Neuronal stem cell (in vitro differentiated cells): ENCODE measurements around the gene GRID2IP.

Experiments
- DNase-seq: peaks from one replicate; pipeline ENCODE4 v3.0.0-alpha.2; 2013; ENCODE audit warnings: low spot score
- H2AFZ ChIP-seq: one replicate; pipeline ENCODE4 v1.6.1; 2013; ENCODE audit warnings: mild to moderate bottlenecking, low read length, inconsistent platforms
- H2AK5ac ChIP-seq: 2 replicates; pipeline ENCODE4 v1.6.1; 2013; ENCODE audit warnings: low read depth, mild to moderate bottlenecking, inconsistent platforms, low read length, moderate library complexity, mixed read lengths
- H2BK120ac ChIP-seq: 2 replicates; pipeline ENCODE4 v1.6.1; 2013; ENCODE audit warnings: low read depth, mild to moderate bottlenecking, inconsistent platforms, low read length, moderate library complexity, mixed read lengths
- H2BK12ac ChIP-seq: one replicate; pipeline ENCODE4 v1.6.1; 2013; ENCODE audit warnings: low read length, inconsistent platforms
- H2BK15ac ChIP-seq: 2 replicates; pipeline ENCODE4 v1.6.1; 2013; ENCODE audit warnings: mild to moderate bottlenecking, low read length, inconsistent platforms, mixed read lengths
- H2BK5ac ChIP-seq: one replicate; pipeline ENCODE4 v1.6.1; 2013; ENCODE audit warnings: inconsistent platforms, mild to moderate bottlenecking, low read length, moderate library complexity
- H3K14ac ChIP-seq: one replicate; pipeline ENCODE4 v1.6.1; 2013; ENCODE audit warnings: low read length, inconsistent platforms
- H3K18ac ChIP-seq: 2 replicates; pipeline ENCODE4 v1.6.1; 2013; ENCODE audit warnings: low read length, inconsistent platforms
- H3K23ac ChIP-seq: 2 replicates; pipeline ENCODE4 v1.6.1; 2013; ENCODE audit warnings: low read depth, mild to moderate bottlenecking, mixed read lengths, low read length, inconsistent platforms; ENCODE audit not compliant: poor library complexity
- H3K27ac ChIP-seq: replicated peaks from 3 replicates; pipeline ENCODE4 v1.5.1; 2013; ENCODE audit warnings: low read length, inconsistent platforms
- H3K27me3 ChIP-seq, 3 experiments: 2 replicates each; pipeline ENCODE4 v1.6.1; 2013; ENCODE audit warnings: low read length in 3 of 3, mild to moderate bottlenecking in 2 of 3, inconsistent platforms in 1 of 3, low read depth in 1 of 3, mixed read lengths in 1 of 3, moderate library complexity in 1 of 3; ENCODE audit not compliant: control insufficient read depth in 3 of 3, insufficient read depth in 3 of 3
- H3K36me3 ChIP-seq, 2 donors: replicated peaks in 1 of 2; 2 replicates each; pipeline ENCODE4 v1.6.1; 2013; ENCODE audit warnings: low read length in 2 of 2; ENCODE audit not compliant: control insufficient read depth in 2 of 2, insufficient read depth in 2 of 2
- H3K4ac ChIP-seq: 2 replicates; pipeline ENCODE4 v1.6.1; 2013; ENCODE audit warnings: inconsistent platforms, mild to moderate bottlenecking, low read length, moderate library complexity
- H3K4me1 ChIP-seq, 2 donors: 1 replicate in 1 of 2; 2 replicates in 1 of 2; pipeline ENCODE4 v1.6.1; 2013; ENCODE audit warnings: low read length in 2 of 2, low read depth in 1 of 2; ENCODE audit not compliant: control insufficient read depth in 2 of 2, insufficient read depth in 1 of 2
- H3K4me2 ChIP-seq: one replicate; pipeline ENCODE4 v1.6.1; 2013; ENCODE audit warnings: mild to moderate bottlenecking, low read length, inconsistent platforms; ENCODE audit not compliant: insufficient read depth, poor library complexity, severe bottlenecking
- H3K4me3 ChIP-seq, 2 donors: 2 replicates each; pipeline ENCODE4 v1.5.1; 2013; ENCODE audit warnings: low read length in 2 of 2, mild to moderate bottlenecking in 2 of 2, inconsistent platforms in 1 of 2, moderate library complexity in 1 of 2
- H3K79me1 ChIP-seq: one replicate; pipeline ENCODE4 v1.6.1; 2013; ENCODE audit warnings: low read depth, mild to moderate bottlenecking, inconsistent platforms, low read length, moderate library complexity
- H3K9ac ChIP-seq: one replicate; pipeline ENCODE4 v1.6.1; 2013; ENCODE audit warnings: mild to moderate bottlenecking, low read depth, low read length, inconsistent platforms; ENCODE audit not compliant: poor library complexity
- H3K9me3 ChIP-seq, 2 donors: replicated peaks in 1 of 2; 2 replicates each; pipeline versions ENCODE3 to v1.6.1; 2013; ENCODE audit warnings: low read length in 2 of 2, mild to moderate bottlenecking in 2 of 2, inconsistent platforms in 1 of 2, low read depth in 1 of 2, mixed read lengths in 1 of 2, moderate library complexity in 1 of 2; ENCODE audit not compliant: control insufficient read depth in 2 of 2, insufficient read depth in 1 of 2
- H4K8ac ChIP-seq: one replicate; pipeline ENCODE4 v1.6.1; 2013; ENCODE audit warnings: low read depth, mild to moderate bottlenecking, inconsistent platforms, low read length, moderate library complexity
- H4K91ac ChIP-seq: one replicate; pipeline ENCODE4 v1.6.1; 2013; ENCODE audit warnings: low read length, low read depth, mild to moderate bottlenecking, inconsistent platforms; ENCODE audit not compliant: poor library complexity
- WGBS, 2 donors: extraction: QIAGEN DNeasy Blood & Tissue Kit; methylation state at CpG; one replicate each; pipeline ENCODE4 v1.1.7; 2013; ENCODE audit warnings: missing lambda C conversion rate in 2 of 2, mixed read lengths in 1 of 2; ENCODE audit not compliant: insufficient read length in 2 of 2, insufficient replicate concordance in 1 of 2; ENCODE audit errors: extremely low coverage in 2 of 2; 5-methylcytosine and 5-hydroxymethylcytosine counted together

The GRID2IP gene

GRCh38 chr7:6508539-6508938 lies 42.7 kb downstream of the GRID2IP start:
- Histone ChIP-seq H2AFZ (no peak overlapping the region), H3K4me2 (no peak overlapping the region), H3K18ac (peak overlapping the region; percentile 19), H3K14ac (no peak overlapping the region), H3K9me3 (no peaks in the 10 kb centered on the region), H3K23ac (no peak overlapping the region), H4K91ac (no peak overlapping the region), H3K9ac (no peak overlapping the region), H3K27ac (no peak overlapping the region), H3K4me1 (peaks cover 3% of the 10 kb centered on the region in 2 donors), H2BK120ac (no peak overlapping the region), H3K27me3 (peaks cover 0 to 31% (median 17%) of the 10 kb centered on the region in 3 experiments), H4K8ac (no peak overlapping the region), H2AK5ac (peak overlapping the region; percentile 52), H2BK12ac (no peak overlapping the region), H3K4me3 (no peak overlapping the region), H2BK15ac (no peak overlapping the region), H2BK5ac (no peak overlapping the region), H3K36me3 (no peaks in the 10 kb centered on the region), H3K4ac (no peak overlapping the region), H3K79me1 (no peaks in the 10 kb centered on the region)
- WGBS, 2 donors: no CpG with 5 or more reads among the region's 6 CpGs
- no peak for DNase-seq

GRCh38 chr7:6507906-6508305 lies 43.4 kb downstream of the GRID2IP start:
- Histone ChIP-seq H3K79me1 (no peaks in the 10 kb centered on the region), H3K27ac (no peak overlapping the region), H4K91ac (no peak overlapping the region), H2BK120ac (no peak overlapping the region), H4K8ac (no peak overlapping the region), H3K18ac (no peak overlapping the region), H3K4ac (no peak overlapping the region), H2BK5ac (no peak overlapping the region), H3K9me3 (peaks cover 0 to under 1% of the 10 kb centered on the region in 2 donors), H3K4me3 (no peak overlapping the region), H3K4me1 (peaks cover 3% of the 10 kb centered on the region in 2 donors), H3K4me2 (no peak overlapping the region), H2BK12ac (no peak overlapping the region), H3K23ac (no peak overlapping the region), H3K9ac (no peak overlapping the region), H3K14ac (no peak overlapping the region), H2AFZ (no peak overlapping the region), H3K36me3 (no peaks in the 10 kb centered on the region), H2AK5ac (peak overlapping the region; percentile 14), H2BK15ac (no peak overlapping the region), H3K27me3 (peaks cover 0 to 36% (median 23%) of the 10 kb centered on the region in 3 experiments)
- no peak for DNase-seq
- WGBS, 2 donors: no CpG with 5 or more reads among the region's 16 CpGs

DNA sequence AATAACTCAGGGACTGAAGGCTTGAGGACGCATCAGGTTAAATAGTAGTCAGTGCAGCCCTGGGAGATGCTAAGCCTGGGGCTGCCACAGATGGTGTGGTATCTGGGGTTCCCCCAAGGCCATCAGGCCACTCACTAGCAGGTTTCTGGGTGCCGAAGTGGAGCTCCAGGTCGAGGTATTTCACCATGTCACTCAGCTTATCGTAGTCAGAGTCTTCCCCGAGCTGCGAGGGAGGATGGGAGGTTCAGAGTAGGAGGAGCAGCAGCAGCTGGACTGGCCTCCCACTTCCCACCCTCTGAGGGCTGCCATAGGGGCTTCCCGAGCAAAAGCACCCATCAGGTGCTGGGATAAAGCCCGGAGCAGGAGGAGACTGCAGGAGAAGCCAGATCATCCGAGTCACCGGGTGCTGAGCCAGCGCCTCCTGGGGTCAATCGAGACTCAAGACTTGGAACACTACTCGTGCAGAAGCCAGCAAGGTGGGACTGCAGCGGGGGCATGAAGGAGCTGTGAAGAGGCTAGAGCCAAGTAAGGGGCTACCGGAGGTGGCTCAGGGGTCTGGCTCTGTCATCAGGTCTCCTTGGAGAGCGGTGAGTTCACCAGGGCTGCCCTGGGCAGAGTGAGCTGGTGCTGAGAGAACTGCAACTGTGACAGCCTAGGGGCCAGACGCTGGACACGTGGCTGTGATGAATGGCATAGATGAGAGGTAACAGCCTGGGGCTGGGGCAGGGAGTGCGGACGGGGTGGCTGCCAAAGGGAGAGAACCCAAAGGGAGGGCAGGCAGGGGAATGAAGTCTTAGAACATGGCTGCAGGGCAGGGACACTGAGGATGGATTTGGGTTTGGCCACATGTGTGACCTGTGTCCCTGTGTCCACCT lies 45.3 kb downstream of the GRID2IP start:
- Histone ChIP-seq H3K14ac (no peak overlapping the region), H4K8ac (no peak overlapping the region), H4K91ac (peak overlapping the region; percentile 56), H3K9ac (no peak overlapping the region), H2AK5ac (no peak overlapping the region), H3K27me3 (peaks cover 0 to 52% (median 31%) of the 10 kb centered on the region in 3 experiments), H3K27ac (no peak overlapping the region), H2BK120ac (no peak overlapping the region), H3K36me3 (no peaks in the 10 kb centered on the region), H3K23ac (no peak overlapping the region), H3K4me3 (no peak overlapping the region), H3K4me1 (peaks cover 3% of the 10 kb centered on the region in 2 donors), H3K79me1 (no peaks in the 10 kb centered on the region), H3K18ac (peak overlapping the region; percentile 57), H2BK12ac (no peak overlapping the region), H3K9me3 (peaks cover 3 to 5% of the 10 kb centered on the region in 2 donors), H2AFZ (no peak overlapping the region), H3K4ac (no peak overlapping the region), H3K4me2 (no peak overlapping the region), H2BK15ac (no peak overlapping the region), H2BK5ac (peak overlapping the region; percentile 75)
- WGBS, 2 donors: no CpG with 5 or more reads among the region's 20 CpGs
- no peak for DNase-seq

- H4K91ac ChIP-seq: no peak overlapping the region
- peak overlapping the region; percentile 79 for H2BK15ac ChIP-seq
- peaks cover 0 to 53% (median 31%) of the 10 kb centered on the region in 3 experiments for H3K27me3 ChIP-seq
- H3K18ac ChIP-seq: peak overlapping the region; percentile 42
- peak overlapping the region; percentile 51 to 82 for H3K4me3 ChIP-seq
- no peaks in the 10 kb centered on the region for H3K79me1 ChIP-seq
- DNase-seq: no peak
- H3K36me3 ChIP-seq: no peaks in the 10 kb centered on the region
- no peak overlapping the region for H2BK120ac ChIP-seq
- H3K4ac ChIP-seq: no peak overlapping the region
- no CpG with 5 or more reads among the region's 9 CpGs for WGBS, 2 donors
- peak overlapping the region; percentile 95 for H3K4me2 ChIP-seq
- H3K9ac ChIP-seq: no peak overlapping the region
- peaks cover 3% of the 10 kb centered on the region in 2 donors for H3K4me1 ChIP-seq
- H3K14ac ChIP-seq: no peak overlapping the region
- no peak overlapping the region for H4K8ac ChIP-seq
- H3K23ac ChIP-seq: peak overlapping the region; percentile 48
- H2BK12ac ChIP-seq: no peak overlapping the region
- peak overlapping the region; percentile 93 for H2AFZ ChIP-seq
- no peak overlapping the region for H3K27ac ChIP-seq
- H2BK5ac ChIP-seq: peak overlapping the region; percentile 39
- H3K9me3 ChIP-seq: peaks cover 3 to 5% of the 10 kb centered on the region in 2 donors
- H2AK5ac ChIP-seq: no peak overlapping the region
Observed at GRCh38 chr7:6504996-6505395, 46.3 kb downstream of the GRID2IP start.
